ENCODE data around the gene MARVELD2.
A peak's percentile ranks its signal among the peaks of the same experiment; 100 is the strongest.
"Not testable (repeated sequence)": the region's sequence is repeated elsewhere in the genome, so short reads cannot be mapped to it uniquely, and the experiment has no call there.

The MARVELD2 gene

GRCh38 chr5:69450116-69450515, 35.2 kb downstream of the MARVELD2 start:
- DNase-seq = no peak

- not testable (repeated sequence) for DNase-seq
Observed at GRCh38 chr5:69450527-69450926, 35.6 kb downstream of the MARVELD2 start.

GRCh38 chr5:69451941-69452647, 37.2 kb downstream of the MARVELD2 start:
- no peak for DNase-seq

GRCh38 chr5:69453487-69453886, 38.6 kb downstream of the MARVELD2 start:
- DNase-seq = not testable (repeated sequence)

- DNase-seq = no peak
Observed at GRCh38 chr5:69454460-69455249, 39.7 kb downstream of the MARVELD2 start.

GRCh38 chr5:69455428-69455988, 40.6 kb downstream of the MARVELD2 start:
- not testable (repeated sequence) for DNase-seq

- no peak for DNase-seq
Observed at GRCh38 chr5:69462170-69462569, 47.3 kb downstream of the MARVELD2 start.

- DNase-seq = not testable (repeated sequence)
Observed at GRCh38 chr5:69466375-69466774, 51.5 kb downstream of the MARVELD2 start.

GRCh38 chr5:69467442-69468225, 52.7 kb downstream of the MARVELD2 start:
- no peak for DNase-seq

GRCh38 chr5:69468631-69469030, 53.7 kb downstream of the MARVELD2 start:
- no peak for DNase-seq

- DNase-seq = not testable (repeated sequence)
Observed at GRCh38 chr5:69471516-69471915, 56.6 kb downstream of the MARVELD2 start.

GRCh38 chr5:69472535-69473143, 57.7 kb downstream of the MARVELD2 start:
- not testable (repeated sequence) for DNase-seq

GRCh38 chr5:69477170-69477569, 62.3 kb downstream of the MARVELD2 start:
- no peak for DNase-seq

GRCh38 chr5:69478296-69478695, 63.4 kb downstream of the MARVELD2 start:
- DNase-seq = not testable (repeated sequence)

GRCh38 chr5:69484891-69485290, 70.0 kb downstream of the MARVELD2 start:
- DNase-seq = no peak

GRCh38 chr5:69485471-69485870, 70.6 kb downstream of the MARVELD2 start:
- DNase-seq = no peak

GRCh38 chr5:69489246-69489645, 74.3 kb downstream of the MARVELD2 start:
- DNase-seq = no peak

GRCh38 chr5:69491027-69491426, 76.1 kb downstream of the MARVELD2 start:
- DNase-seq = no peak

- no peak for DNase-seq
Observed at GRCh38 chr5:69491838-69492390, 77.0 kb downstream of the MARVELD2 start.

GRCh38 chr5:69492391-69492922, 77.5 kb downstream of the MARVELD2 start, which contains the start of gene OCLN:
TSS of gene OCLN (plus strand) at chr5:69492790. CDS start at chr5:69504245, 11,455 bp downstream.
- DNase-seq = peak; percentile 87

- peak; percentile 62 for DNase-seq
Observed at GRCh38 chr5:69492923-69493395, 78.0 kb downstream of the MARVELD2 start.
